ENCODE results near the gene MBD4. TPM values are rescaled to one million over a fixed set of nuclear protein-coding genes. Genes with fewer than 3 reads are reported as not detected.

The MBD4 gene
- total RNA-seq, 1 experiment from 2014 or later: 50.9 TPM

DNA sequence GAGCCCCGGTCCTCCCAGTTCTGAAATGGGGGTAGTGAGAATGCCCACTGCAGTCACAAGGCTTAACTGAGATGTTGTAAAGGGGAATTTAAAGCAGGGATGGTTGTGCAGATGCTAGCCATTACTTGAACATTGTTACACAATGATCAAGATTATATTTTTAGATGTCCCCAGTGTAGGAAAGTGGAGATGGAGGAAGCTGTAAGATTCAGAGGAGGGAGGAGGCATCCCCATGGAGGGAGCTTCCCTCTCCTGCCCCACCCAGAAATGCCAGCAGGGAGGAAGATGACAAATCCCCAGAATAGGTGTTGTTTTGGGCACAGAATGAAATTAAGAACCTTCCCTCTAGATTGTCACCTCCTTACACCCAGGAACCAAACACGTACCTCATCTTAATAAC lies 57.4 kb downstream of the MBD4 start:
- no peak for DNase-seq (ENCODE audit: low spot score)
- BruUV-seq (replicated peaks): no TSS peak
- intact Hi-C loops (cut with micrococcal nuclease; ENCODE audit: unreplicated experiment): no loop called here
- no peak overlapping the region for H3K27ac ChIP-seq (ENCODE audit: low read depth, low read length, poor library complexity, severe bottlenecking)
- no peak overlapping the region for H3K4me3 ChIP-seq (ENCODE audit: low read depth, low read length, poor library complexity, severe bottlenecking)
- H3K9me3 ChIP-seq (ENCODE audit: low read depth, low read length, poor library complexity, severe bottlenecking): peaks cover 4% of the 10 kb centered on the region
- CTCF ChIA-PET: no interaction called here
- no peaks in the 10 kb centered on the region for H3K4me1 ChIP-seq (ENCODE audit: insufficient read depth, low read length, poor library complexity, severe bottlenecking)
- H3K36me3 ChIP-seq (ENCODE audit: insufficient read depth, low read length, poor library complexity, severe bottlenecking): peaks cover 5% of the 10 kb centered on the region
- POLR2A ChIA-PET (ENCODE audit: low non-redundant PET): no interaction called here
- TF ChIP-seq, protein P1, sequence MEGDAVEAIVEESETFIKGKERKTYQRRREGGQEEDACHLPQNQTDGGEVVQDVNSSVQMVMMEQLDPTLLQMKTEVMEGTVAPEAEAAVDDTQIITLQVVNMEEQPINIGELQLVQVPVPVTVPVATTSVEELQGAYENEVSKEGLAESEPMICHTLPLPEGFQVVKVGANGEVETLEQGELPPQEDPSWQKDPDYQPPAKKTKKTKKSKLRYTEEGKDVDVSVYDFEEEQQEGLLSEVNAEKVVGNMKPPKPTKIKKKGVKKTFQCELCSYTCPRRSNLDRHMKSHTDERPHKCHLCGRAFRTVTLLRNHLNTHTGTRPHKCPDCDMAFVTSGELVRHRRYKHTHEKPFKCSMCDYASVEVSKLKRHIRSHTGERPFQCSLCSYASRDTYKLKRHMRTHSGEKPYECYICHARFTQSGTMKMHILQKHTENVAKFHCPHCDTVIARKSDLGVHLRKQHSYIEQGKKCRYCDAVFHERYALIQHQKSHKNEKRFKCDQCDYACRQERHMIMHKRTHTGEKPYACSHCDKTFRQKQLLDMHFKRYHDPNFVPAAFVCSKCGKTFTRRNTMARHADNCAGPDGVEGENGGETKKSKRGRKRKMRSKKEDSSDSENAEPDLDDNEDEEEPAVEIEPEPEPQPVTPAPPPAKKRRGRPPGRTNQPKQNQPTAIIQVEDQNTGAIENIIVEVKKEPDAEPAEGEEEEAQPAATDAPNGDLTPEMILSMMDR (conservative IDR thresholded peaks at IDR 0.05; ENCODE audit: low read depth, low read length): no peak
- TF ChIP-seq EZH2 (IDR thresholded peaks at IDR 0.05; ENCODE audit: borderline replicate concordance, low read depth, low read length, poor library complexity, severe bottlenecking): no peak
- H3K27me3 ChIP-seq (replicated peaks; ENCODE audit: insufficient read depth, low read depth, low read length, poor library complexity): no peaks in the 10 kb centered on the region

Other genes with a start within 250 kb of the MBD4 start
- 157 and 158 TPM in 2 replicates for gene COPG1, start 190.3 kb downstream of the MBD4 start, total RNA-seq (2021)
- gene HMCES, start 161.1 kb downstream of the MBD4 start, total RNA-seq (2021): 46.3 and 52.2 TPM in 2 replicates
- gene EFCAB12, start 11.3 kb downstream of the MBD4 start, total RNA-seq (2021): 0.71 and 1.2 TPM in 2 replicates
- 44.0 and 48.2 TPM in 2 replicates for gene IFT122, start 276 bp upstream of the MBD4 start, total RNA-seq (2021)
- not detected in 2 replicates for gene RHO, start 88.7 kb upstream of the MBD4 start, total RNA-seq (2021)
- gene H1-8, start 103.2 kb upstream of the MBD4 start, total RNA-seq (2021): not detected in 2 replicates
- gene PLXND1, start 166.7 kb upstream of the MBD4 start, total RNA-seq (2021): 31.5 and 32.1 TPM in 2 replicates